ENCODE measurements around the gene WDTC1.

DNA sequence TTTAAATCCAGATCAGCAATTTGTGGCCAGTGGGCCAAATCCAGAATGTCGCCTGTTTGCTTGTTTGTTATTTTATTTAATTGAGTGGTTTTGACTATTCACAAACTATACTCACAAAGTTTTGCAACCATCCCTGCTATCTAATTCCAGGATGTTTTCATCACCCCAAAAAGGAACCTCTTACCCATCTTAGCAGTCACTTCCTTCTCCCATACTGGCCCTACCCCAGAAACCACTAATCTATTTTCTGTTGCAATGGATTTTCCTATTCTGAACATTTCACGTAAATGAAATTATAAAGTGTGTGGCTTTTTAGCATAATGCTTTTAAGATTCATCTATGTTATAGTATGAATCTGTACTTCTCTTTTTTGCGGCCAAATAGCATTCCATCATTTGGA, 41.3 kb downstream of the WDTC1 start:
- TF ChIP-seq, protein P1, sequence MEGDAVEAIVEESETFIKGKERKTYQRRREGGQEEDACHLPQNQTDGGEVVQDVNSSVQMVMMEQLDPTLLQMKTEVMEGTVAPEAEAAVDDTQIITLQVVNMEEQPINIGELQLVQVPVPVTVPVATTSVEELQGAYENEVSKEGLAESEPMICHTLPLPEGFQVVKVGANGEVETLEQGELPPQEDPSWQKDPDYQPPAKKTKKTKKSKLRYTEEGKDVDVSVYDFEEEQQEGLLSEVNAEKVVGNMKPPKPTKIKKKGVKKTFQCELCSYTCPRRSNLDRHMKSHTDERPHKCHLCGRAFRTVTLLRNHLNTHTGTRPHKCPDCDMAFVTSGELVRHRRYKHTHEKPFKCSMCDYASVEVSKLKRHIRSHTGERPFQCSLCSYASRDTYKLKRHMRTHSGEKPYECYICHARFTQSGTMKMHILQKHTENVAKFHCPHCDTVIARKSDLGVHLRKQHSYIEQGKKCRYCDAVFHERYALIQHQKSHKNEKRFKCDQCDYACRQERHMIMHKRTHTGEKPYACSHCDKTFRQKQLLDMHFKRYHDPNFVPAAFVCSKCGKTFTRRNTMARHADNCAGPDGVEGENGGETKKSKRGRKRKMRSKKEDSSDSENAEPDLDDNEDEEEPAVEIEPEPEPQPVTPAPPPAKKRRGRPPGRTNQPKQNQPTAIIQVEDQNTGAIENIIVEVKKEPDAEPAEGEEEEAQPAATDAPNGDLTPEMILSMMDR (conservative IDR thresholded peaks at IDR 0.05; ENCODE audit: low read depth, low read length): no peak
- TF ChIP-seq EZH2 (IDR thresholded peaks at IDR 0.05; ENCODE audit: borderline replicate concordance, low read depth, low read length, poor library complexity, severe bottlenecking): no peak

All from A673 (cell line).